PC-3 (cell line): Measurements from ENCODE around the gene SLC39A10.

Experiments used
- EZH2 ChIP-seq: fragments of 300-600 bp; sonication (generic); IDR thresholded peaks from one replicate; pipeline ENCODE4 v1.6.1; 2017; ENCODE audit warnings: antibody characterized with exemption, mild to moderate bottlenecking, low read length; ENCODE audit not compliant: unreplicated experiment
- EZH2phosphoT487 ChIP-seq: fragments of 300-600 bp; sonication (generic); IDR thresholded peaks from 2 replicates; pipeline ENCODE4 v1.6.1; 2018; ENCODE audit warnings: mild to moderate bottlenecking, antibody characterized with exemption, low read length, borderline replicate concordance
- TF ChIP-seq, protein P1 (sequence below): fragments of 300-600 bp; sonication (generic); conservative IDR thresholded peaks from 2 replicates; pipeline ENCODE4 v1.5.1; 2017; ENCODE audit warnings: antibody characterized with exemption, low read depth, mild to moderate bottlenecking, low read length

GRCh38 chr2:195662138-195662537 is 5.1 kb downstream of the SLC39A10 start:
- TF ChIP-seq EZH2phosphoT487 = no peak
- TF ChIP-seq, protein P1, sequence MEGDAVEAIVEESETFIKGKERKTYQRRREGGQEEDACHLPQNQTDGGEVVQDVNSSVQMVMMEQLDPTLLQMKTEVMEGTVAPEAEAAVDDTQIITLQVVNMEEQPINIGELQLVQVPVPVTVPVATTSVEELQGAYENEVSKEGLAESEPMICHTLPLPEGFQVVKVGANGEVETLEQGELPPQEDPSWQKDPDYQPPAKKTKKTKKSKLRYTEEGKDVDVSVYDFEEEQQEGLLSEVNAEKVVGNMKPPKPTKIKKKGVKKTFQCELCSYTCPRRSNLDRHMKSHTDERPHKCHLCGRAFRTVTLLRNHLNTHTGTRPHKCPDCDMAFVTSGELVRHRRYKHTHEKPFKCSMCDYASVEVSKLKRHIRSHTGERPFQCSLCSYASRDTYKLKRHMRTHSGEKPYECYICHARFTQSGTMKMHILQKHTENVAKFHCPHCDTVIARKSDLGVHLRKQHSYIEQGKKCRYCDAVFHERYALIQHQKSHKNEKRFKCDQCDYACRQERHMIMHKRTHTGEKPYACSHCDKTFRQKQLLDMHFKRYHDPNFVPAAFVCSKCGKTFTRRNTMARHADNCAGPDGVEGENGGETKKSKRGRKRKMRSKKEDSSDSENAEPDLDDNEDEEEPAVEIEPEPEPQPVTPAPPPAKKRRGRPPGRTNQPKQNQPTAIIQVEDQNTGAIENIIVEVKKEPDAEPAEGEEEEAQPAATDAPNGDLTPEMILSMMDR = no peak
- no peak for TF ChIP-seq EZH2
